Lung (tissue), 4 donors: ENCODE data around the gene SKAP2. TPM values are rescaled to one million over a fixed set of nuclear protein-coding genes. Genes with fewer than 3 reads are reported as not detected.

ENCODE experiments used
- polyA plus RNA-seq, 2 donors: library from polyadenylated mRNA; stranded (reverse); fragments of 200-250 nt; gene quantifications; one replicate each; pipeline ENCODE4 v1.2.1, GENCODE V29; 2013
- total RNA-seq, 2 donors: library from RNA; depleted of rRNA in 1 of 2; stranded (reverse); fragments of >200 nt in 1 of 2; gene quantifications; one replicate each; pipeline ENCODE4 v1.2.1, GENCODE V29; 2014 to 2021
- donor health status: Bipolar disorder and iron deficiency.
- donor health status: healthy.
- donor health status: DM: yes; HTN: yes; CAD: no.

Gene SKAP2
- total and polyA plus RNA-seq, 4 donors: 9.2 to 40.1 (median 35.8) TPM

Other genes starting within 250 kb of the SKAP2 start
- gene HOXA1, start 231.4 kb upstream of the SKAP2 start, total RNA-seq: under 1 TPM; 0.31 to 0.37 TPM
- gene HOXA1, start 231.4 kb upstream of the SKAP2 start, polyA plus RNA-seq: under 1 TPM; 0.06 to 0.33 TPM
- 1 to 10 TPM; 1.7 to 3.4 TPM for gene HOXA2, start 238.1 kb upstream of the SKAP2 start, total RNA-seq
- 1 to 10 TPM in 1 of 2 donors, under 1 TPM in 1; 0.44 to 1.2 TPM for gene HOXA2, start 238.1 kb upstream of the SKAP2 start, polyA plus RNA-seq